Vagina (tissue), 2 donors: ENCODE results near the gene LY6G6C. TPM values are rescaled to one million over a fixed set of nuclear protein-coding genes. Genes with fewer than 3 reads are reported as not detected.

Experiments used
- DNase-seq, 2 donors: peaks; one replicate each; pipeline ENCODE4 v3.0.0-alpha.2; 2017; ENCODE audit errors: extremely low spot score in 2 of 2
- H3K27ac ChIP-seq: fragments of 200-600 bp; sonication (generic); one replicate; pipeline ENCODE4 v1.5.1; 2019
- H3K27me3 ChIP-seq: fragments of 200-600 bp; sonication (generic); one replicate; pipeline ENCODE4 v1.5.1; 2019
- H3K36me3 ChIP-seq, 2 donors: fragments of 200-600 bp; sonication (generic); one replicate each; pipeline ENCODE4 v1.5.1; 2017 to 2019
- H3K4me1 ChIP-seq: fragments of 200-600 bp; sonication (generic); one replicate; pipeline ENCODE4 v1.5.1; 2019
- H3K4me3 ChIP-seq, 2 donors: fragments of 200-600 bp; sonication (generic); 1 replicate in 1 of 2; 2 replicates in 1 of 2; pipeline ENCODE4 v1.5.1; 2016 to 2019
- H3K9me3 ChIP-seq: fragments of 200-600 bp; sonication (generic); one replicate; pipeline ENCODE4 v1.5.1; 2019
- POLR2A ChIP-seq, 2 donors: fragments of 450-650 bp; IDR thresholded peaks; one replicate each; pipeline ENCODE4 v1.6.1; 2017; ENCODE audit warnings: antibody characterized with exemption in 2 of 2, mild to moderate bottlenecking in 2 of 2, moderate library complexity in 2 of 2
- POLR2AphosphoS5 ChIP-seq, 2 donors: sonication (generic); formaldehyde crosslinking; IDR thresholded peaks; one replicate each; pipeline ENCODE4 v1.9.0; 2017; ENCODE audit warnings: antibody characterized with exemption in 2 of 2, mild to moderate bottlenecking in 2 of 2, low read depth in 1 of 2; ENCODE audit not compliant: insufficient read depth in 1 of 2
- intact Hi-C: fragments of 100-400 bp; cut with DNase I; formaldehyde crosslinking; loops from one replicate; pipeline ENCODE4 v1.15.1; 2023
- total RNA-seq: library from RNA; depleted of rRNA; stranded (reverse); fragments of >200 nt; gene quantifications from one replicate; pipeline ENCODE4 v1.2.3, GENCODE V29; 2016
- TF ChIP-seq, protein P1 (sequence below), 3 experiments: fragments of 450-650 bp in 2 of 3; fragments of 200-600 bp in 1 of 3; sonication (generic) in 1 of 3; IDR thresholded peaks; one replicate each; pipeline ENCODE4 v1.5.1; 2017 to 2019; ENCODE audit warnings: antibody characterized with exemption in 3 of 3, mild to moderate bottlenecking in 2 of 3, moderate library complexity in 2 of 3

The LY6G6C gene
- total RNA-seq, 1 donor from 2014 or later: not detected

- TF ChIP-seq POLR2A (IDR thresholded peaks at IDR 0.05) (no peak), POLR2AphosphoS5 (IDR thresholded peaks at IDR 0.05; ENCODE audit: insufficient read depth in 1 of 2, low read depth in 1 of 2) (no peak)
- TF ChIP-seq, protein P1, sequence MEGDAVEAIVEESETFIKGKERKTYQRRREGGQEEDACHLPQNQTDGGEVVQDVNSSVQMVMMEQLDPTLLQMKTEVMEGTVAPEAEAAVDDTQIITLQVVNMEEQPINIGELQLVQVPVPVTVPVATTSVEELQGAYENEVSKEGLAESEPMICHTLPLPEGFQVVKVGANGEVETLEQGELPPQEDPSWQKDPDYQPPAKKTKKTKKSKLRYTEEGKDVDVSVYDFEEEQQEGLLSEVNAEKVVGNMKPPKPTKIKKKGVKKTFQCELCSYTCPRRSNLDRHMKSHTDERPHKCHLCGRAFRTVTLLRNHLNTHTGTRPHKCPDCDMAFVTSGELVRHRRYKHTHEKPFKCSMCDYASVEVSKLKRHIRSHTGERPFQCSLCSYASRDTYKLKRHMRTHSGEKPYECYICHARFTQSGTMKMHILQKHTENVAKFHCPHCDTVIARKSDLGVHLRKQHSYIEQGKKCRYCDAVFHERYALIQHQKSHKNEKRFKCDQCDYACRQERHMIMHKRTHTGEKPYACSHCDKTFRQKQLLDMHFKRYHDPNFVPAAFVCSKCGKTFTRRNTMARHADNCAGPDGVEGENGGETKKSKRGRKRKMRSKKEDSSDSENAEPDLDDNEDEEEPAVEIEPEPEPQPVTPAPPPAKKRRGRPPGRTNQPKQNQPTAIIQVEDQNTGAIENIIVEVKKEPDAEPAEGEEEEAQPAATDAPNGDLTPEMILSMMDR (IDR thresholded peaks at IDR 0.05): no peak
- Histone ChIP-seq H3K27me3 (no peaks in the 10 kb centered on the region), H3K27ac (no peak overlapping the region), H3K4me3 (no peak overlapping the region), H3K4me1 (peaks cover 36% of the 10 kb centered on the region), H3K9me3 (no peaks in the 10 kb centered on the region), H3K36me3 (no peaks in the 10 kb centered on the region)
- no peak for DNase-seq
- intact Hi-C loops: no loop called here
Measured at GRCh38 chr6:31741815-31742214, 20.3 kb upstream of the LY6G6C start.

- Histone ChIP-seq H3K4me1 (peaks cover 40% of the 10 kb centered on the region), H3K9me3 (no peaks in the 10 kb centered on the region), H3K27me3 (no peaks in the 10 kb centered on the region), H3K4me3 (peak overlapping the region; percentile 65 to 86), H3K27ac (peak overlapping the region; percentile 96), H3K36me3 (no peaks in the 10 kb centered on the region)
- intact Hi-C loops: no loop called here
- DNase-seq: no peak
- TF ChIP-seq, protein P1 (IDR thresholded peaks at IDR 0.05): no peak
- TF ChIP-seq POLR2A (IDR thresholded peaks at IDR 0.05): no peak
- TF ChIP-seq POLR2AphosphoS5 (IDR thresholded peaks at IDR 0.05; ENCODE audit: insufficient read depth in 1 of 2, low read depth in 1 of 2): no peak
Measured at GRCh38 chr6:31740397-31741223, 19.1 kb upstream of the LY6G6C start.

GRCh38 chr6:31739639-31740396 lies 18.3 kb upstream of the LY6G6C start, which contains the start of gene MSH5:
MSH5 (plus strand) TSS chr6:31740005; CDS start chr6:31740467, 462 bp downstream.
- intact Hi-C loops: loop anchor here (5.0 to 10.0 kb wide), 3 partner anchors 55 to 72 kb away; partner anchors contain the start of genes LY6G5C and VARS1
- TF ChIP-seq POLR2A (IDR thresholded peaks at IDR 0.05): peak in 1 of 2 donors; percentile 72
- TF ChIP-seq, protein P1 (IDR thresholded peaks at IDR 0.05): no peak
- TF ChIP-seq POLR2AphosphoS5 (IDR thresholded peaks at IDR 0.05; ENCODE audit: insufficient read depth in 1 of 2, low read depth in 1 of 2): peak; percentile 93 to 97
- Histone ChIP-seq H3K4me1 (peaks cover 43% of the 10 kb centered on the region), H3K9me3 (no peaks in the 10 kb centered on the region), H3K4me3 (peak within 1 kb of the TSS; percentile 65 to 86), H3K36me3 (no peaks in the 10 kb centered on the region), H3K27me3 (no peaks in the 10 kb centered on the region), H3K27ac (peak within 1 kb of the TSS; percentile 96)
- peak in 1 of 2 donors; percentile 99 for DNase-seq

DNA sequence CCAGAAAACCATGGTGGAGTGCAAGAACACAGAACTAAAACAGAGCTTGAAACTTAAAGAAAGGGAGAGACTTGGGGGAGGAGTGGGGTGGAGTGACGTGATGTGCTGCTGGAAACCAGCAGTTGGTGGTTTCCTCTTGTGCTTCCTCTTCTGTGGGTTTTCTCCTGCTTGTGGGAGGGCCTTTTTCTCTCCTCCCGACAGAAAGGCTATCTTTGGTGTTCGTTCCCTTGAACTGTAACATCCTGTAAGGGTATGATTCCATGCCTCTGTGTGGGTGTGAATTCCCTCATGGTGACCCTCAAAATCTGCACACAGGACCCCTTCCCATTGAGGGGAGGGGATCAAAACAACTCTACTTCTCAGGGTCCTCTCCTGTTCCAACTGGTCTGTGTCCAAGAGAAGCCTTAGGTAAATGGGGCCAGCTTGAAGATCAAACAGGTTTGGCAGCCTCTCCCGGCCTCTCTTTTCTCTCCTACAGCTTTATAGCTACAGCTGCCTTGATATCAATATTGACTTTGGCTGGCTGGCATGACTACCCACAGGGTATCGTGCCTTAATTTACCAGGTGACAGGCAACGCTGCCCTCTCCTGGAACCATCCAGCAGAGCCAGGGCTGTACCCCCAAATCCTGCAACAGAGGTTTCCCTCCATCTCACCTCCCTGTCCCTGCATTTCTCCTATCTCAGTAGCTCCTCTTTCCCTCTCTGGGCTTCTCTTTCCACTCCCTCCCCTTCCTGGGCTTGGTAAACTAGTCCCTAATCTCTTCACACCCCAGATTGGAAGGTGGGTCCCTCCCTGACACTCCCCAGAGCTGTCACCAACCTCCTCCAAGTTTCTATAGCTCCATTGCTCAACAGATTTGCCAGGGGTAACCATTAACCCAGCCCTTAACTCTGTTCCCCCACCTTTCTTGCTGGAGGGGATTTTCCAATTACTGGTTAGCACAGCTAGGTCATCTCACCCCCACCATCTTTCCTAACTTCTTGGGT lies 16.7 kb upstream of the LY6G6C start:
- intact Hi-C loops: loop anchor here (5.0 to 10.0 kb wide), 3 partner anchors 53 to 74 kb away; partner anchors contain the start of genes LY6G5C and VARS1
- Histone ChIP-seq H3K27ac (peak overlapping the region; percentile 96), H3K27me3 (no peaks in the 10 kb centered on the region), H3K4me3 (no peak overlapping the region), H3K36me3 (peaks cover 0 to 10% of the 10 kb centered on the region in 2 donors), H3K4me1 (peaks cover 58% of the 10 kb centered on the region), H3K9me3 (no peaks in the 10 kb centered on the region)
- TF ChIP-seq POLR2A (IDR thresholded peaks at IDR 0.05): no peak
- TF ChIP-seq, protein P1 (IDR thresholded peaks at IDR 0.05): no peak
- TF ChIP-seq POLR2AphosphoS5 (IDR thresholded peaks at IDR 0.05; ENCODE audit: insufficient read depth in 1 of 2, low read depth in 1 of 2): peak in 1 of 2 donors; percentile 25
- DNase-seq: no peak
